A549 treated with dexamethasone at 1 μM for 4 hours (cell line): ENCODE data around the gene CCR8. TPM values are rescaled to one million over a fixed set of nuclear protein-coding genes. Genes with fewer than 3 reads are reported as not detected.

ENCODE experiments used
- total RNA-seq: library from RNA; stranded (reverse); fragments of 200-300 nt; extraction: Qiagen RNA extraction; gene quantifications from 5 replicates; pipeline ENCODE4 v1.2.3, GENCODE V29; 2022

CCR8 gene
- not detected in 5 replicates for total RNA-seq

GRCh38 chr3:39329493-39329892 lies at the start of gene CCR8:
TSS of gene CCR8 (plus strand) at chr3:39329709. CDS start at chr3:39332332, 2,623 bp downstream.

GRCh38 chr3:39279745-39280517 lies 49.6 kb upstream of the CCR8 start, which contains the start of gene CX3CR1:
TSS of gene CX3CR1 (minus strand) at chr3:39280036. CDS start at chr3:39266509, 13,527 bp downstream.

Other genes with a start within 250 kb of the CCR8 start
- 24.8 to 35.9 TPM (median 32.1 TPM) in 5 replicates for gene GORASP1, start 222.1 kb upstream of the CCR8 start, total RNA-seq
- 1.2 to 2.2 TPM (median 1.9 TPM) in 5 replicates for gene TTC21A, start 222.0 kb upstream of the CCR8 start, total RNA-seq
- 17.9 to 23.0 TPM (median 22.0 TPM) in 5 replicates for gene CSRNP1, start 176.1 kb upstream of the CCR8 start, total RNA-seq
- gene XIRP1, start 137.1 kb upstream of the CCR8 start, total RNA-seq: 0.21 to 0.28 TPM (median 0.25 TPM) in 5 replicates
- 0.04 to 0.07 TPM (median 0.06 TPM) in 5 replicates for gene CX3CR1, start 49.7 kb upstream of the CCR8 start, total RNA-seq
- gene SLC25A38, start 53.7 kb downstream of the CCR8 start, total RNA-seq: 37.2 to 46.6 TPM (median 39.9 TPM) in 5 replicates
- 2,253 to 2,693 TPM (median 2,311 TPM) in 5 replicates for gene RPSA, start 77.0 kb downstream of the CCR8 start, total RNA-seq
- gene MOBP, start 138.0 kb downstream of the CCR8 start, total RNA-seq: 0.03 to 0.15 TPM (median 0.08 TPM) in 5 replicates